GM19025 (cell line): ENCODE measurements around the gene MT1F.

Experiments
- ATAC-seq: cut with Tn5 transposase; IDR thresholded peaks from one replicate; pipeline ENCODE4 v1.9.1; 2021; ENCODE audit warnings: mild to moderate bottlenecking, low read depth, moderate library complexity; ENCODE audit not compliant: unreplicated experiment

MT1F gene

DNA sequence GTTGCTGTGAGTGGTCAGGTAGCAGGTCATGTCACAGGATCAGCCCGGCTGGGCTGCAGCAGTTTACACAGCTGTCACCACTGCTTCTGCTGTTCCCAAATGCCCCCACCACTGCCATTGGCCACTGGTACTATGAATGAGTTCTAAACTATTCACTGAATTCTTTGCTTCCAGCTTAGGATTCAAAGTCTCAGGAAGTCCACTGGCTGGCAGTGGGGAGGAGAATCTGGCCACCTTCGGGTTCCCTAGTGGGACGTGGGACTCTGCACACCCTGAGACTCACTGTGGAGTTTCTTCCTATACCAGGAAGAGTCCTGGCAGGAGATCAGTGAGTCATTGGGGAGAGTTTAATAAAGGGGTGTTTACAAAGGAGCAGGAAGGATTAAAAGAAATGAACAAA lies 31.4 kb downstream of the MT1F start:
- no peak for ATAC-seq

DNA sequence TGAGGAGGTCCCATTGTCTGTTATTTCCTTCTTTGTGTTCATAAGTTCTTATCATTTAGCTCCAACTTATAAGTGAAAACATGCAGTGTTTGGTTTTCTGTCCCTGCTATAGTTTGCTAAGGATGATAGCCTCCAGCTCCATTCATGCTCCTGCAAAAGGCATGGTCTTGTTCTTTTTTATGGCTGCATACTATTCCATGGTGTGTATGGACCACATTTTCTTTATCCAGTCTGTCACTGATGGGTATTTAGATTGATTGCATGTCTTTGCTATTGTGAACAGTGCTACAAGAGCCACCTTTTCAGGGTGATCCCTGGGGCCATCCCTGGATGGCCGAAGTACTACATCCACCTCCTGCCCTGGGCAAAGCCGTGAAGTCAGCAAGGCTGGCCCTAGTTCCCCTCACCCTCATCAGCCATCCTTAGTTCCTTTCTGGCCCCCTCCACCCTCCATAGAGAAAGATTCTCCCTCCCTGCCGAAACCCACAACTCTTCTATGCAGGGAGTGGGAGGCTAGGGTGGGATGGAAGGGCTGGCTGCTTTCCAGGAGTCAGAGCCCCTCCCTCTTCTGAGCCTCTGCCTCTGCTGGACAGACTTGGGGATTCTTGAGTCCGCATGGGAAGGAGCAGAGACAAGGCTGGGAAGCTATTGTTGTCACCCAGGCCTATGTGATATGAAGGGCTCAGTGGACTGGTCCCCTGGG lies 32.8 kb downstream of the MT1F start:
- no peak for ATAC-seq

DNA sequence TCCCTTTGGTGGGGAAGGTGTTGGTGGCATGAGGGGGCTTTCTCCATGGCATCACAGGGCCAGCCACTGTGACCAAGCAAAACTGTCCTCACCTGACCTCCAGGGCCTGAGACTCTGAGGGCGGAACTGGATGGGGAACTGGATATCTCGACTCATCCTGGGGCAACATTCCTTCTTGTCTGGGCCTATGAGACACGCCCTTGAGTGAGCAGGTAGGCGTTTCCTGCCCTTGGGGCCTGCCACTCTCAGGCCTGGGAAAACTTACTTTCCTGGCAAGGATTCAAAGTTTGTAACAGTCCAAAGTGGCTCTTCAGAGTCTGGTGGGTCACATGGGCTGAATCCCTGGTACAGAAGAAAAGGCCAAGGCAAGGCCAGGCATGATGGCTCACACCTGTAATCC lies 34.1 kb downstream of the MT1F start:
- ATAC-seq: no peak

GRCh38 chr16:56695246-56695645 lies 37.5 kb downstream of the MT1F start:
- ATAC-seq: no peak

GRCh38 chr16:56697456-56698155 lies 39.8 kb downstream of the MT1F start:
- ATAC-seq: no peak

- ATAC-seq: no peak
These were observed 42.4 kb downstream of the MT1F start for GRCh38 chr16:56700195-56700594.

GRCh38 chr16:56700631-56701030 lies 42.9 kb downstream of the MT1F start:
- no peak for ATAC-seq

- ATAC-seq: no peak
These were observed 43.8 kb downstream of the MT1F start for GRCh38 chr16:56701534-56701933.

GRCh38 chr16:56702836-56703235 lies 45.1 kb downstream of the MT1F start:
- ATAC-seq: no peak
